Erythroblast (primary cell): ENCODE data around the gene SLC24A2.

Experiments
- GATA1 ChIP-seq: IDR thresholded peaks from 2 replicates; pipeline ENCODE4 v1.6.1; 2011; ENCODE audit warnings: low read depth, mild to moderate bottlenecking, control low read depth, low read length, moderate library complexity
- POLR2A ChIP-seq: IDR thresholded peaks from 2 replicates; pipeline ENCODE4 v1.6.1; 2011; ENCODE audit warnings: mild to moderate bottlenecking, low read length

GRCh38 chr9:19769213-19769612 is 19.6 kb downstream of the SLC24A2 start:
- TF ChIP-seq POLR2A (no peak), GATA1 (no peak)
